GM23338 (cell line): Measurements from ENCODE around the gene FUT8. TPM values are rescaled to one million over a fixed set of nuclear protein-coding genes. Genes with fewer than 3 reads are reported as not detected.

Source experiments
- ATAC-seq: fragments of 200-7000 bp; cut with Tn5 transposase; 3 replicates; pipeline ENCODE4 v1.9.1; 2020
- DNase-seq: peaks from one replicate; pipeline ENCODE4 v3.0.0-alpha.2; 2015; ENCODE audit warnings: low spot score
- H2AFZ ChIP-seq: fragments of 200-600 bp; sonication (generic); 2 replicates; pipeline ENCODE4 v1.8.0; 2016; ENCODE audit warnings: antibody characterized with exemption, mild to moderate bottlenecking, moderate library complexity
- H3F3A ChIP-seq: fragments of 200-600 bp; sonication (generic); replicated peaks from 2 replicates; pipeline ENCODE4 v1.8.0; 2017; ENCODE audit warnings: antibody characterized with exemption, mixed run types, low read depth
- H3K27ac ChIP-seq: fragments of 200-600 bp; sonication (generic); 2 replicates; pipeline ENCODE4 v1.6.1; 2016; ENCODE audit warnings: low read depth
- H3K27me3 ChIP-seq: fragments of 200-600 bp; sonication (generic); 2 replicates; pipeline ENCODE4 v1.8.0; 2016; ENCODE audit warnings: mild to moderate bottlenecking, mixed run types, moderate library complexity; ENCODE audit not compliant: insufficient read depth
- H3K36me3 ChIP-seq: fragments of 200-600 bp; sonication (generic); 2 replicates; pipeline ENCODE4 v1.8.0; 2016; ENCODE audit warnings: mild to moderate bottlenecking; ENCODE audit not compliant: insufficient read depth
- H3K4me1 ChIP-seq: fragments of 200-600 bp; sonication (generic); 2 replicates; pipeline ENCODE4 v1.8.0; 2016; ENCODE audit warnings: mild to moderate bottlenecking, moderate library complexity; ENCODE audit not compliant: insufficient read depth
- H3K4me2 ChIP-seq: fragments of 200-600 bp; sonication (generic); 2 replicates; pipeline ENCODE4 v1.7.1; 2017; ENCODE audit warnings: mixed run types
- H3K4me3 ChIP-seq: fragments of 200-600 bp; sonication (generic); 2 replicates; pipeline ENCODE4 v1.6.1; 2016; ENCODE audit warnings: mixed run types
- H3K79me2 ChIP-seq: fragments of 200-600 bp; sonication (generic); replicated peaks from 2 replicates; pipeline ENCODE4 v1.8.0; 2017; ENCODE audit warnings: mild to moderate bottlenecking; ENCODE audit not compliant: insufficient read depth
- H3K9me2 ChIP-seq: fragments of 200-600 bp; sonication (generic); 2 replicates; pipeline ENCODE4 v1.8.0; 2017; ENCODE audit not compliant: insufficient read depth
- H4K20me1 ChIP-seq: fragments of 200-600 bp; sonication (generic); replicated peaks from 2 replicates; pipeline ENCODE4 v1.8.0; 2017; ENCODE audit warnings: mild to moderate bottlenecking; ENCODE audit not compliant: insufficient read depth
- H3K27ac Mint-ChIP-seq: 2 replicates; pipeline ENCODE4 v1.8.0; 2020; ENCODE audit warnings: inconsistent platforms, mild to moderate bottlenecking, moderate library complexity, mixed read lengths
- H3K27me3 Mint-ChIP-seq: 3 replicates; pipeline ENCODE4 v1.8.0; 2022; ENCODE audit warnings: low read depth, mild to moderate bottlenecking, moderate library complexity, mixed read lengths, inconsistent platforms; ENCODE audit not compliant: insufficient read depth, poor library complexity
- H3K36me3 Mint-ChIP-seq: 3 replicates; pipeline ENCODE4 v1.8.0; 2021; ENCODE audit warnings: low read depth, mild to moderate bottlenecking, inconsistent platforms, moderate library complexity, mixed read lengths
- H3K4me1 Mint-ChIP-seq: 3 replicates; pipeline ENCODE4 v1.8.0; 2020; ENCODE audit warnings: mild to moderate bottlenecking, inconsistent platforms, mixed read lengths
- H3K4me3 Mint-ChIP-seq: 3 replicates; pipeline ENCODE4 v1.8.0; 2021; ENCODE audit warnings: moderate library complexity, mild to moderate bottlenecking, inconsistent platforms, mixed read lengths
- H3K9me3 Mint-ChIP-seq: 3 replicates; pipeline ENCODE4 v1.8.0; 2020; ENCODE audit warnings: moderate library complexity, mild to moderate bottlenecking, inconsistent platforms, mixed read lengths
- CREB1 ChIP-seq: fragments of 250-450 bp; sonication (Bioruptor Pico); IDR thresholded peaks from 2 replicates; pipeline ENCODE4 v1.5.0; 2020; ENCODE audit warnings: low read depth, mild to moderate bottlenecking, moderate library complexity
- CTCF ChIP-seq, 2 experiments: fragments of 200-600 bp in 1 of 2; sonication (generic) in 1 of 2; conservative IDR thresholded peaks; 2 replicates each; pipeline versions ENCODE4 v1.5.1 to v1.6.1; 2016 to 2017; ENCODE audit warnings: antibody characterized with exemption in 2 of 2, low read depth in 2 of 2, mild to moderate bottlenecking in 2 of 2, moderate library complexity in 1 of 2
- ETS1 ChIP-seq: IDR thresholded peaks from 2 replicates; pipeline ENCODE4 v1.6.1; 2016; ENCODE audit warnings: antibody characterized with exemption
- EZH2 ChIP-seq: fragments of 200-600 bp; sonication (generic); IDR thresholded peaks from one replicate; pipeline ENCODE4 v1.8.0; 2017; ENCODE audit warnings: antibody characterized with exemption, mild to moderate bottlenecking, low read depth; ENCODE audit not compliant: unreplicated experiment
- EZH2phosphoT487 ChIP-seq: fragments of 200-600 bp; sonication (generic); IDR thresholded peaks from one replicate; pipeline ENCODE4 v1.8.1; 2018; ENCODE audit warnings: antibody characterized with exemption; ENCODE audit not compliant: unreplicated experiment
- JUNB ChIP-seq: IDR thresholded peaks from one replicate; pipeline ENCODE4 v1.6.1; 2016; ENCODE audit warnings: antibody characterized with exemption; ENCODE audit not compliant: unreplicated experiment
- NANOG ChIP-seq: IDR thresholded peaks from 2 replicates; pipeline ENCODE4 v1.6.1; 2016; ENCODE audit warnings: antibody characterized with exemption, borderline replicate concordance
- POLR2AphosphoS5 ChIP-seq: IDR thresholded peaks from 2 replicates; pipeline ENCODE4 v1.6.1; 2016; ENCODE audit warnings: antibody characterized with exemption, low read depth
- REST ChIP-seq: IDR thresholded peaks from one replicate; pipeline ENCODE4 v1.6.1; 2018; ENCODE audit warnings: antibody characterized with exemption; ENCODE audit not compliant: unreplicated experiment
- STAT1 ChIP-seq: IDR thresholded peaks from one replicate; pipeline ENCODE4 v1.6.1; 2016; ENCODE audit warnings: antibody characterized with exemption; ENCODE audit not compliant: unreplicated experiment
- ZNF114 ChIP-seq: fragments of 250-450 bp; sonication (Bioruptor Pico); IDR thresholded peaks from 2 replicates; pipeline ENCODE4 v1.5.0; 2020; ENCODE audit warnings: mild to moderate bottlenecking, moderate library complexity
- ZNF331 ChIP-seq: fragments of 250-450 bp; sonication (Bioruptor Pico); IDR thresholded peaks from 2 replicates; pipeline ENCODE4 v1.5.0; 2020; ENCODE audit warnings: low read depth, mild to moderate bottlenecking, moderate library complexity
- ZNF462 ChIP-seq: fragments of 250-450 bp; sonication (Bioruptor Pico); IDR thresholded peaks from 2 replicates; pipeline ENCODE4 v1.5.0; 2020; ENCODE audit warnings: mild to moderate bottlenecking, moderate library complexity
- polyA plus RNA-seq: library from polyadenylated mRNA; unstranded; fragments of >200 nt; fragmentation: Nextera tagmentation; extraction: Ambion mirVana; gene quantifications from 2 replicates; pipeline ENCODE4 v1.2.1, GENCODE V29; 2016
- total RNA-seq: library from RNA; depleted of rRNA; stranded (reverse); fragments of >200 nt; shearing (Covaris generic); gene quantifications from 2 replicates; pipeline ENCODE4 v1.2.3, GENCODE V29; 2014

The FUT8 gene
- total and polyA plus RNA-seq, 2 experiments from 2014 or later = 8.2 to 23.2 TPM

- Histone ChIP-seq H3K79me2 (no peaks in the 10 kb centered on the region; the same call in 1 of the 2 replicates), H3K4me3 (peak overlapping the region; percentile 34), H3K27me3 (peaks cover 57% of the 10 kb centered on the region), H3F3A (no peaks in the 10 kb centered on the region), H3K9me2 (no peaks in the 10 kb centered on the region), H3K4me2 (peak overlapping the region; percentile 44; the same call in 1 of the 2 replicates), H4K20me1 (peaks cover 8% of the 10 kb centered on the region), H3K4me1 (no peaks in the 10 kb centered on the region), H3K36me3 (no peaks in the 10 kb centered on the region), H2AFZ (no peak overlapping the region), H3K27ac (no peak overlapping the region)
- Mint-ChIP-seq H3K4me1 (peaks cover 16% of the 10 kb centered on the region), H3K4me3 (peak overlapping the region; percentile 47), H3K9me3 (peaks cover 2% of the 10 kb centered on the region; the same call in 2 of the 3 replicates), H3K27me3 (peaks cover 37% of the 10 kb centered on the region), H3K36me3 (no peaks in the 10 kb centered on the region; the same call in 2 of the 3 replicates), H3K27ac (no peak overlapping the region)
- ATAC-seq (no peak), DNase-seq (no peak)
- TF ChIP-seq STAT1 (no peak), CTCF (conservative IDR thresholded peaks at IDR 0.05; ENCODE audit: low read depth in 2 of 2) (no peak), REST (no peak), EZH2 (no peak), CREB1 (CRISPR knock-in tag) (no peak), ZNF462 (CRISPR knock-in tag) (no peak), JUNB (no peak), POLR2AphosphoS5 (no peak), EZH2phosphoT487 (no peak), ZNF114 (no peak), ETS1 (no peak), ZNF331 (CRISPR knock-in tag) (no peak), NANOG (no peak)
These were observed 90.2 kb downstream of the FUT8 start for GRCh38 chr14:65502676-65503124.
